Measurements from ENCODE around the gene GPR15.

DNA sequence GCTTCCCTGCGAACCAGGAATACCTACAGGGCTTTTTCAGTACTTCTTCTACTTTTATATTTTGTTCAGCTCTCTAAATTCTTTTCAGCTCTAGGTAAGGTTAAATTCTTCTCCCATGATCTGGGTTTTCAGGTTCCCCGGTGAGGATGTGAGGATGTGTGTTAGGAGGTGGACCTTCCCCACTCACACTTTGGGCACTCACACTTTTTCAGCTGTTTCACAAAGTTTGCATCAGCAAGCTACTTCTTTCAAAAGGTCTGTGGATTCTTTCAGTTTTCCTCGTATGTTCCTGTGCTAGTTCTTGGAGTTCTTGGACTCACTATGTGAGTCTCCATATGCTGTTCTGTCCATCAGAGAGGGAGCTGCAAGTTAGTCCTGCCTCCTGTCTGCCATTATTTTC, 48.2 kb upstream of the GPR15 start:
- TF ChIP-seq, protein P1, sequence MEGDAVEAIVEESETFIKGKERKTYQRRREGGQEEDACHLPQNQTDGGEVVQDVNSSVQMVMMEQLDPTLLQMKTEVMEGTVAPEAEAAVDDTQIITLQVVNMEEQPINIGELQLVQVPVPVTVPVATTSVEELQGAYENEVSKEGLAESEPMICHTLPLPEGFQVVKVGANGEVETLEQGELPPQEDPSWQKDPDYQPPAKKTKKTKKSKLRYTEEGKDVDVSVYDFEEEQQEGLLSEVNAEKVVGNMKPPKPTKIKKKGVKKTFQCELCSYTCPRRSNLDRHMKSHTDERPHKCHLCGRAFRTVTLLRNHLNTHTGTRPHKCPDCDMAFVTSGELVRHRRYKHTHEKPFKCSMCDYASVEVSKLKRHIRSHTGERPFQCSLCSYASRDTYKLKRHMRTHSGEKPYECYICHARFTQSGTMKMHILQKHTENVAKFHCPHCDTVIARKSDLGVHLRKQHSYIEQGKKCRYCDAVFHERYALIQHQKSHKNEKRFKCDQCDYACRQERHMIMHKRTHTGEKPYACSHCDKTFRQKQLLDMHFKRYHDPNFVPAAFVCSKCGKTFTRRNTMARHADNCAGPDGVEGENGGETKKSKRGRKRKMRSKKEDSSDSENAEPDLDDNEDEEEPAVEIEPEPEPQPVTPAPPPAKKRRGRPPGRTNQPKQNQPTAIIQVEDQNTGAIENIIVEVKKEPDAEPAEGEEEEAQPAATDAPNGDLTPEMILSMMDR (IDR thresholded peaks at IDR 0.05), result no peak
- no peak for TF ChIP-seq POLR2A (IDR thresholded peaks at IDR 0.05)
